GM18499 (cell line): ENCODE results near the gene RBMY1J.
"Not testable (repeated sequence)": the region's sequence is repeated elsewhere in the genome, so short reads cannot be mapped to it uniquely, and the experiment has no call there.

ENCODE experiments used
- ATAC-seq: cut with Tn5 transposase; IDR thresholded peaks from one replicate; pipeline ENCODE4 v1.9.1; 2021; ENCODE audit warnings: moderate number of reproducible peaks; ENCODE audit not compliant: insufficient read depth, unreplicated experiment

RBMY1J gene

GRCh38 chrY:22403110-22403509 is at the start of gene RBMY1J:
RBMY1J (plus strand) TSS chrY:22403410; CDS start chrY:22405448, 2,038 bp downstream.
- not testable (repeated sequence) for ATAC-seq

GRCh38 chrY:22367416-22367815 is 35.8 kb upstream of the RBMY1J start:
- no peak for ATAC-seq

GRCh38 chrY:22370623-22371022 is 32.6 kb upstream of the RBMY1J start:
- no peak for ATAC-seq

GRCh38 chrY:22373494-22373893 is 29.7 kb upstream of the RBMY1J start:
- no peak for ATAC-seq

- not testable (repeated sequence) for ATAC-seq
These were observed 41.6 kb downstream of the RBMY1J start for GRCh38 chrY:22444718-22445396.

GRCh38 chrY:22455522-22455921 is 52.3 kb downstream of the RBMY1J start:
- not testable (repeated sequence) for ATAC-seq

- not testable (repeated sequence) for ATAC-seq
These were observed 58.8 kb downstream of the RBMY1J start for GRCh38 chrY:22461962-22462361.
